ENCODE results near the gene ZNF414. TPM values are rescaled to one million over a fixed set of nuclear protein-coding genes. Genes with fewer than 3 reads are reported as not detected.

Gene ZNF414
- total and polyA plus RNA-seq, 11 donors = 5.6 to 26.6 (median 14.8) TPM

DNA sequence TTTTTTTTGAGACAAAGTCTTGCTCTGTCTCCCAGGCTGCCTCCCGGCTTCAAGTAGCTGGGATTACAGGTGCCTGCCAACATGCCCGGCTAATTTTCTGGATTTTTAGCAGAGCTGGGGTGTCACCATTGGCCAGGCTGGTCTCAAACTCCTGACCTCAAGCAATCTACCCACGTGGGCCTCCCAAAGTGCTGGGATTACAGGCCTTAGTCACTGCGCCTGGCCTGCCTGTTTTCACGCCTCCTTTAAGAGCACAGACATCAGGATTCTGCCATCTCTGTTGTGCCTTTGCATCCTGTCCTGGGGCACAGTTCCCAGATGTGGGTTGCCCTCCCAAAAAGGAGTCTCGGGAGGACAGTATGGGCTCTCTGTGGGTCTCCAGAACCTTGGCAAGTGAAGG, 9.0 kb downstream of the ZNF414 start:
- 70 to 85% (median 81%) methylated on average over 6 of the region's 6 CpGs for WGBS, 4 donors
- H3K27me3 ChIP-seq = no peaks in the 10 kb centered on the region
- peaks cover 0 to 57% (median 10%) of the 10 kb centered on the region in 12 donors for H3K4me1 ChIP-seq
- H3K9me3 ChIP-seq = no peaks in the 10 kb centered on the region
- H3K36me3 ChIP-seq = peaks cover 0 to 3% (median 0%) of the 10 kb centered on the region in 9 donors
- no peak for TF ChIP-seq POLR2A (IDR thresholded peaks at IDR 0.05)
- TF ChIP-seq, protein P1, sequence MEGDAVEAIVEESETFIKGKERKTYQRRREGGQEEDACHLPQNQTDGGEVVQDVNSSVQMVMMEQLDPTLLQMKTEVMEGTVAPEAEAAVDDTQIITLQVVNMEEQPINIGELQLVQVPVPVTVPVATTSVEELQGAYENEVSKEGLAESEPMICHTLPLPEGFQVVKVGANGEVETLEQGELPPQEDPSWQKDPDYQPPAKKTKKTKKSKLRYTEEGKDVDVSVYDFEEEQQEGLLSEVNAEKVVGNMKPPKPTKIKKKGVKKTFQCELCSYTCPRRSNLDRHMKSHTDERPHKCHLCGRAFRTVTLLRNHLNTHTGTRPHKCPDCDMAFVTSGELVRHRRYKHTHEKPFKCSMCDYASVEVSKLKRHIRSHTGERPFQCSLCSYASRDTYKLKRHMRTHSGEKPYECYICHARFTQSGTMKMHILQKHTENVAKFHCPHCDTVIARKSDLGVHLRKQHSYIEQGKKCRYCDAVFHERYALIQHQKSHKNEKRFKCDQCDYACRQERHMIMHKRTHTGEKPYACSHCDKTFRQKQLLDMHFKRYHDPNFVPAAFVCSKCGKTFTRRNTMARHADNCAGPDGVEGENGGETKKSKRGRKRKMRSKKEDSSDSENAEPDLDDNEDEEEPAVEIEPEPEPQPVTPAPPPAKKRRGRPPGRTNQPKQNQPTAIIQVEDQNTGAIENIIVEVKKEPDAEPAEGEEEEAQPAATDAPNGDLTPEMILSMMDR (IDR thresholded peaks at IDR 0.05) = no peak
- no peak overlapping the region for H3K4me3 ChIP-seq
- DNase-seq (no peak), ATAC-seq (no peak)
- peak overlapping the region in 1 of 12 donors; percentile 69 for H3K27ac ChIP-seq
- intact Hi-C loops (cut with DNase I) = loop anchor here in 8 of 10 donors (2.0 to 10.0 kb wide), 7 partner anchors 48 to 153 kb away; partner anchors contain the start of genes MARCHF2 (in 3 of the 8) and HNRNPM (in 1 of the 8)

DNA sequence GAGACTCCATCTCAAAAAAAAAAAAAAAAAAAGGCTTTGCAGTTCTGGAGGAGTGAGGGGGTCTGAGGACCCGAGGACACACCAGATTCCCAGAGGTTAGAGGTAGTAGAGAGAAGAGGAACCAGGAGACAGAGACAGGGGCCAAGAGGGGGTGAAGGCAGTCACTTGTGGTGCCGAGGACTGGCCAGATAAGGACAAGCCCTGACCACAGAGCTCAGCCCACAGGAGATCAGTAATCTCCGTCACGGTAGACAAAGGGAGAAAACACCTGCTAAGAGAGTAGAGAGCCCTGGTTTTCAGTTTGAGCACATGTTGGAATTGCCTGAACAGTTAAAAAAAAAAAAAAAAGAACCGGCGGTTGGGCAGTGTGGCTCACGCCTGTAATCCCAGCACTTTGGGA, 9.8 kb downstream of the ZNF414 start:
- no peaks in the 10 kb centered on the region for H3K36me3 ChIP-seq
- intact Hi-C loops (cut with DNase I) = loop anchor here in 3 of 10 donors (2.0 to 10.0 kb wide), 3 partner anchors 59 to 91 kb away; partner anchors contain the start of genes MARCHF2 (in 2 of the 3) and HNRNPM (in 1 of the 3)

DNA sequence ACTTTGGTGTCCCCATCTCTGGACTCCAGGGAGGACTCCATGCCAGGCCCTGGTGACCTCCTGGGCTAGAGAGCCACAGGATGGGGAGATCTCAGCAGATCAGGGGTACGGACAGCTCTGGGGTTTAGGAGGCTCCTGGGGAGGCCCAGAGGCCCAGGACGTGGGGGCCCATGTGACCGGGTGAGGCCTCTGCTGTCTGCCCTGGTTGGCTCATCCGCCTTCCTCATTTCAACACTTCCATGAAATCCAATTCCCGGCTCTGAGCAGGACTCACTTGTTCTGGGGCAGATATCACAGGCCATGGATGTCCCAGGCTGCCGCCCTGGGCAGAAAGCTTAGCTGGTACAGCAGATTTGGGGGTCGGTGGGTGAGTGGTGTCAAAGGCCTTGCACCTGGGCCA, 10.5 kb downstream of the ZNF414 start:
- no peak for TF ChIP-seq POLR2A (IDR thresholded peaks at IDR 0.05)
- TF ChIP-seq, protein P1 (IDR thresholded peaks at IDR 0.05) = no peak
- H3K27ac ChIP-seq = peak overlapping the region in 1 of 12 donors; percentile 69
- DNase-seq (no peak), ATAC-seq (no peak)
- intact Hi-C loops (cut with DNase I) = loop anchor here in 2 of 10 donors (10.0 kb wide), 2 partner anchors 59 to 89 kb away; partner anchors contain the start of genes HNRNPM (in 1 of the 2) and MARCHF2 (in 1 of the 2)
- H3K4me3 ChIP-seq = no peak overlapping the region
- WGBS, 4 donors = 82 to 97% (median 90%) methylated on average over 6 to 7 of the region's 7 CpGs
- no peaks in the 10 kb centered on the region for H3K36me3 ChIP-seq
- H3K9me3 ChIP-seq = no peaks in the 10 kb centered on the region
- H3K27me3 ChIP-seq = no peaks in the 10 kb centered on the region
- H3K4me1 ChIP-seq = peaks cover 0 to 57% (median 10%) of the 10 kb centered on the region in 12 donors

More for the DNA sequence above, 9.8 kb downstream of the ZNF414 start:
- peaks cover 0 to 57% (median 10%) of the 10 kb centered on the region in 12 donors for H3K4me1 ChIP-seq
- H3K27me3 ChIP-seq = no peaks in the 10 kb centered on the region
- TF ChIP-seq, protein P1 (IDR thresholded peaks at IDR 0.05) = no peak
- TF ChIP-seq POLR2A (IDR thresholded peaks at IDR 0.05) = no peak
- DNase-seq = no peak
- WGBS, 4 donors = 76 to 90% (median 88%) methylated on average over 7 of the region's 7 CpGs
- no peak overlapping the region for H3K4me3 ChIP-seq
- no peak for ATAC-seq
- H3K9me3 ChIP-seq = no peaks in the 10 kb centered on the region
- H3K27ac ChIP-seq = peak overlapping the region in 1 of 12 donors; percentile 69

DNA sequence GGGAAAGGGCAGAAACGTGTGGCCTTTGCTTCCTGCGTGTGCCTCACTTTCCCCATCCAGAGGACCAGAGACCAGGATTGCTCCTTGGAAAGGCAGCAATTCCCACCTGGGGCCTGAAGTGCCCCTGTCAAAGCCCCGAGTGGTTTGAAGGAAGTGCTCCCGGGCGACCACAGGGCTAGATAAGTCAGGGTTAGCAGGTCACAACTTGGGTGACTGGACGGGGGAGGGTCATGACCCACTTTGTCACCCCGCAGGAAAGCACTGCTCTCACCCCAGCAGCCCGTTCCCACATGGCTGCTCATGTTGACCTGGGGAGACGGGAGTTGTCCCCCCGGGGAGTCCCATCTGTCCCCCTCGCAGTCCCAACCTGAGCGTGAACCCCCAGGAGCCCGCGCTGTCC, 12.0 kb downstream of the ZNF414 start:
- Histone ChIP-seq H3K27me3 (no peaks in the 10 kb centered on the region), H3K4me1 (peaks cover 0 to 57% (median 10%) of the 10 kb centered on the region in 12 donors), H3K36me3 (no peaks in the 10 kb centered on the region), H3K4me3 (peak overlapping the region in 1 of 12 donors; percentile 51), H3K9me3 (no peaks in the 10 kb centered on the region), H3K27ac (peak overlapping the region in 1 of 12 donors; percentile 76)
- ATAC-seq = no peak
- intact Hi-C loops (cut with DNase I) = loop anchor here in 2 of 10 donors (10.0 kb wide), 2 partner anchors 57 to 87 kb away; partner anchors contain the start of genes HNRNPM (in 1 of the 2) and MARCHF2 (in 1 of the 2)
- no peak for DNase-seq
- no peak for TF ChIP-seq POLR2A (IDR thresholded peaks at IDR 0.05)
- 69 to 85% (median 74%) methylated on average over 2 to 14 of the region's 14 CpGs for WGBS, 4 donors

All from heart left ventricle (tissue), 16 donors.